HepG2 (cell line): ENCODE measurements around the gene ARAP1. TPM values are rescaled to one million over a fixed set of nuclear protein-coding genes. Genes with fewer than 3 reads are reported as not detected.

Source experiments
- ATAC-seq: fragments of 200-7000 bp; cut with Tn5 transposase; 3 replicates; pipeline ENCODE4 v1.9.1; 2020; ENCODE audit warnings: mild to moderate bottlenecking, moderate library complexity
- BruUV-seq: library from RNA; stranded (reverse); fragments of 400-500 nt; replicated peaks from 2 replicates; lab custom pipeline; 2021; lab: Mats Ljungman, UMichigan
- CTCF ChIA-PET: fragments of 300-600 bp; formaldehyde crosslinking; extraction: SDS; loops from one replicate; lab custom pipeline; 2021; ENCODE audit warnings: low total read pairs, inconsistent platforms, low intra/inter-chr PET ratio; lab: Yijun Ruan, JAX
- POLR2A ChIA-PET: fragments of 350-600 bp; sonication (Branson Sonifier 250); formaldehyde crosslinking; loops from one replicate; lab custom pipeline; 2020; ENCODE audit warnings: antibody characterized with exemption, inconsistent platforms; lab: Yijun Ruan, JAX
- DNase-seq: peaks from one replicate; pipeline ENCODE4 v3.0.0-alpha.2; 2015; ENCODE audit warnings: low spot score
- FAIRE-seq: peaks from 3 replicates; lab custom pipeline; 2011; peaks lifted over from hg19 to GRCh38; lab: Jason Lieb, UNC
- H2AFZ ChIP-seq: one replicate; pipeline ENCODE4 v1.6.1; 2011; ENCODE audit warnings: low read length, inconsistent platforms
- H3K27ac ChIP-seq: fragments of 300-600 bp; 3 replicates; pipeline ENCODE4 v1.8.0; 2011; ENCODE audit warnings: mixed run types, mild to moderate bottlenecking, mixed read lengths, low read length, inconsistent platforms; ENCODE audit not compliant: insufficient read depth; ENCODE audit errors: extremely low read length
- H3K27me3 ChIP-seq, 2 experiments: fragments of 200-600 bp in 1 of 2; 2 replicates in 1 of 2; 3 replicates in 1 of 2; pipeline versions ENCODE4 v1.6.0 to v1.8.0; 2011; ENCODE audit warnings: low read length in 2 of 2, mild to moderate bottlenecking in 2 of 2, moderate library complexity in 2 of 2, inconsistent platforms in 1 of 2; ENCODE audit not compliant: insufficient read depth in 2 of 2, control insufficient read depth in 1 of 2
- H3K36me3 ChIP-seq, 2 experiments: fragments of 200-600 bp in 1 of 2; replicated peaks in 1 of 2; 2 replicates in 1 of 2; 3 replicates in 1 of 2; pipeline versions ENCODE4 v1.5.1 to v1.8.0; 2011; ENCODE audit warnings: low read length in 2 of 2, inconsistent platforms in 1 of 2; ENCODE audit not compliant: insufficient read depth in 2 of 2, control insufficient read depth in 1 of 2
- H3K4me1 ChIP-seq: 2 replicates; pipeline ENCODE4 v1.5.1; 2012; ENCODE audit warnings: low read length, inconsistent platforms; ENCODE audit not compliant: insufficient read depth
- H3K4me2 ChIP-seq: 2 replicates; pipeline ENCODE4 v1.6.0; 2011; ENCODE audit warnings: low read depth, low read length, inconsistent platforms
- H3K4me3 ChIP-seq, 3 experiments: fragments of 200-600 bp in 1 of 3; sonication (generic), shearing (Covaris generic) in 1 of 3; replicated peaks in 1 of 3; 2 replicates each; pipeline ENCODE4 v1.5.1; 2011 to 2016; ENCODE audit warnings: low read length in 3 of 3, inconsistent platforms in 2 of 3, low read depth in 2 of 3, mild to moderate bottlenecking in 2 of 3, control low read depth in 1 of 3, mixed read lengths in 1 of 3; ENCODE audit not compliant: insufficient read depth in 1 of 3
- H3K79me2 ChIP-seq: one replicate; pipeline ENCODE4 v1.6.1; 2011; ENCODE audit warnings: low read length, inconsistent platforms; ENCODE audit not compliant: insufficient read depth
- H3K9ac ChIP-seq: 2 replicates; pipeline ENCODE4 v1.6.0; 2011; ENCODE audit warnings: mild to moderate bottlenecking, low read depth, low read length, inconsistent platforms; ENCODE audit not compliant: insufficient read depth
- H3K9me3 ChIP-seq: 2 replicates; pipeline ENCODE4 v1.5.1; 2012; ENCODE audit warnings: mild to moderate bottlenecking, low read length
- H4K20me1 ChIP-seq: 2 replicates; pipeline ENCODE4 v1.6.0; 2011; ENCODE audit warnings: inconsistent platforms, mild to moderate bottlenecking, low read length, moderate library complexity; ENCODE audit not compliant: insufficient read depth
- ATAD3A ChIP-seq: sonication (generic); formaldehyde crosslinking; IDR thresholded peaks from 2 replicates; pipeline ENCODE4 v1.4.0; 2020; ENCODE audit warnings: missing genetic modification reagents
- ETV6 ChIP-seq: sonication (generic); formaldehyde crosslinking; conservative IDR thresholded peaks from 2 replicates; pipeline ENCODE4 v1.4.0; 2020; ENCODE audit warnings: missing genetic modification reagents
- FLYWCH1 ChIP-seq: sonication (generic); formaldehyde crosslinking; IDR thresholded peaks from 2 replicates; pipeline ENCODE4 v1.8.1; 2023; ENCODE audit warnings: mild to moderate bottlenecking, missing genetic modification reagents
- IRF2 ChIP-seq: IDR thresholded peaks from 2 replicates; pipeline ENCODE4 v1.6.1; 2018; ENCODE audit warnings: missing genetic modification reagents, missing compliant biosample characterization
- MED13 ChIP-seq: sonication (generic); formaldehyde crosslinking; IDR thresholded peaks from 2 replicates; pipeline ENCODE4 v1.5.0; 2020; ENCODE audit warnings: missing genetic modification reagents
- NFRKB ChIP-seq: fragments of 450-650 bp; IDR thresholded peaks from 2 replicates; pipeline ENCODE4 v1.6.1; 2017
- SCMH1 ChIP-seq: sonication (generic); formaldehyde crosslinking; IDR thresholded peaks from 2 replicates; pipeline ENCODE4 v1.9.0; 2021; ENCODE audit warnings: missing genetic modification reagents, mild to moderate bottlenecking, borderline replicate concordance
- SIN3A ChIP-seq: IDR thresholded peaks from 2 replicates; pipeline ENCODE4 v1.6.1; 2011; ENCODE audit warnings: low read depth, mild to moderate bottlenecking, control low read depth, low read length, borderline replicate concordance
- ZBTB44 ChIP-seq: sonication (generic); formaldehyde crosslinking; IDR thresholded peaks from 2 replicates; pipeline ENCODE4 v1.4.0; 2020; ENCODE audit warnings: missing genetic modification reagents
- ZBTB8A ChIP-seq: sonication (generic); formaldehyde crosslinking; IDR thresholded peaks from 2 replicates; pipeline ENCODE4 v1.4.0; 2020; ENCODE audit warnings: mild to moderate bottlenecking, low read depth, missing genetic modification reagents, borderline replicate concordance
- ZKSCAN8 ChIP-seq: IDR thresholded peaks from 2 replicates; pipeline ENCODE4 v1.6.1; 2016; ENCODE audit warnings: borderline replicate concordance, missing genetic modification reagents, missing compliant biosample characterization
- ZNF256 ChIP-seq: sonication (generic); formaldehyde crosslinking; conservative IDR thresholded peaks from 2 replicates; pipeline ENCODE4 v1.4.0; 2020; ENCODE audit warnings: missing genetic modification reagents
- ZNF3 ChIP-seq: IDR thresholded peaks from 2 replicates; pipeline ENCODE4 v1.7.0; 2017; ENCODE audit warnings: inconsistent platforms
- ZNF577 ChIP-seq: sonication (generic); formaldehyde crosslinking; IDR thresholded peaks from 2 replicates; pipeline ENCODE4 v1.4.0; 2020; ENCODE audit warnings: mild to moderate bottlenecking, low read depth, missing genetic modification reagents, borderline replicate concordance
- ZNF761 ChIP-seq: sonication (generic); formaldehyde crosslinking; conservative IDR thresholded peaks from 2 replicates; pipeline ENCODE4 v1.4.0; 2020; ENCODE audit warnings: mild to moderate bottlenecking, missing genetic modification reagents
- WGBS: methylation state at CpG from one replicate; pipeline ENCODE4 v1.1.6; 2017; ENCODE audit warnings: low lambda C conversion rate; 5-methylcytosine and 5-hydroxymethylcytosine counted together
- in situ Hi-C: cut with HindIII; loops from 2 replicates; pipeline ENCODE4 v1.10.0; 2017; ENCODE audit warnings: low pct_unique_long_range_greater_than_20kb; ENCODE audit not compliant: extremely low pct_ligation_motif_present
- intact Hi-C: fragments of 100-400 bp; cut with micrococcal nuclease; formaldehyde crosslinking; loops from one replicate; pipeline ENCODE4 v1.10.0; 2022; ENCODE audit not compliant: unreplicated experiment
- polyA plus RNA-seq, 8 experiments: library from polyadenylated mRNA; depleted of rRNA in 3 of 8; stranded (reverse) in 7 of 8; unstranded in 1 of 8; fragments of >200 nt; fragmentation: Illumina TruSeq in 4 of 8; extraction: Trizol in 4 of 8; gene quantifications; 2 replicates each; pipeline versions ENCODE4 v1.2.1 to v1.2.3, GENCODE V29; 2011 to 2016; ENCODE audit warnings: low read depth in 4 of 8, missing spikeins in 1 of 8, mixed read lengths in 1 of 8; ENCODE audit not compliant: insufficient read depth in 1 of 8
- total RNA-seq, 5 experiments: library from RNA; depleted of rRNA; stranded (reverse); fragments of >200 nt; fragmentation: Illumina TruSeq; extraction: Trizol; gene quantifications; 2 replicates each; pipeline ENCODE4 v1.2.3, GENCODE V29; 2016; ENCODE audit warnings: low read depth in 1 of 5
- TF ChIP-seq, protein P1 (sequence below): IDR thresholded peaks from 2 replicates; pipeline ENCODE4 v1.6.1; 2016; ENCODE audit warnings: low read depth, missing genetic modification reagents, missing compliant biosample characterization
- TF ChIP-seq, protein P2 (sequence below): IDR thresholded peaks from 2 replicates; pipeline ENCODE4 v1.6.1; 2012; ENCODE audit warnings: low read depth, low read length, improper control_type of control experiment

Gene ARAP1
- total and polyA plus RNA-seq, 2 of the 13 experiments (the other 11 are each of a cell fraction or from before 2014, with no cell fraction given), result 43.2 to 55.5 TPM

DNA sequence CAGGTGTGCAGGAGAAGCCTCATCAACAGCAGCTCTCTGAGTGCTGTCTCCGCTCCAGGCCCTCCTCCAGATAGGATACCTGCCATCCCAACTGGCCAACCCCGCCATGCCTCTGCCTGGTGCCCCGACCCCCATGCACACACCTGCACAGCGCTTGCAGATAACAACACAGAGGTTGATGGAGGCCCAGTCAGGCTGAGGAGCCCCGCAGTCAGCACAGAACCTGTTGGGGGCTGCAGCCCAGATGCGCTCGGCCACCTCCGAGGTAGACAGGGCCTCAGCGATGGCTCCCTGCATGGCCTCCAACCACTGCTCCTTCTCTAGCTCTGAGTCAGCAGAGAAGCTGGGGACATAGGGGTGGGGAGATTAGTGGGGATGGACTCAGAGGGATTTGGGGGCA is 45.2 kb downstream of the ARAP1 start:
- in situ Hi-C loops, result no loop called here
- ATAC-seq (no peak), FAIRE-seq (no peak), DNase-seq (no peak)
- intact Hi-C loops, result no loop called here
- ChIA-PET CTCF (no interaction called here), POLR2A (no interaction called here)
- H3K36me3 ChIP-seq, result peaks cover 52 to 86% of the 10 kb centered on the region in 2 experiments
- H3K4me2 ChIP-seq, result no peak overlapping the region
- H4K20me1 ChIP-seq, result no peaks in the 10 kb centered on the region
- no peak overlapping the region for H3K27ac ChIP-seq
- whole genome bisulfite sequencing, result 100% methylated on average over 6 of the region's 9 CpGs
- no peaks in the 10 kb centered on the region for H3K79me2 ChIP-seq
- H3K4me1 ChIP-seq, result no peaks in the 10 kb centered on the region
- H3K9ac ChIP-seq, result no peak overlapping the region
- no peak overlapping the region for H2AFZ ChIP-seq
- H3K4me3 ChIP-seq, result no peak overlapping the region
- H3K27me3 ChIP-seq, result no peaks in the 10 kb centered on the region
- H3K9me3 ChIP-seq, result no peaks in the 10 kb centered on the region
- no TSS peak for BruUV-seq
- TF ChIP-seq FLYWCH1 (CRISPR knock-in tag) (no peak), NFRKB (no peak), ETV6 (no peak), ATAD3A (CRISPR knock-in tag) (no peak), MED13 (CRISPR knock-in tag) (no peak), IRF2 (CRISPR knock-in tag) (no peak), SIN3A (no peak), ZNF256 (no peak), ZBTB8A (CRISPR knock-in tag) (no peak), ZNF3 (CRISPR knock-in tag) (no peak), ZBTB44 (no peak), ZKSCAN8 (CRISPR knock-in tag) (no peak), ZNF761 (CRISPR knock-in tag) (no peak), SCMH1 (CRISPR knock-in tag) (no peak), ZNF577 (no peak)
- TF ChIP-seq, protein P1, sequence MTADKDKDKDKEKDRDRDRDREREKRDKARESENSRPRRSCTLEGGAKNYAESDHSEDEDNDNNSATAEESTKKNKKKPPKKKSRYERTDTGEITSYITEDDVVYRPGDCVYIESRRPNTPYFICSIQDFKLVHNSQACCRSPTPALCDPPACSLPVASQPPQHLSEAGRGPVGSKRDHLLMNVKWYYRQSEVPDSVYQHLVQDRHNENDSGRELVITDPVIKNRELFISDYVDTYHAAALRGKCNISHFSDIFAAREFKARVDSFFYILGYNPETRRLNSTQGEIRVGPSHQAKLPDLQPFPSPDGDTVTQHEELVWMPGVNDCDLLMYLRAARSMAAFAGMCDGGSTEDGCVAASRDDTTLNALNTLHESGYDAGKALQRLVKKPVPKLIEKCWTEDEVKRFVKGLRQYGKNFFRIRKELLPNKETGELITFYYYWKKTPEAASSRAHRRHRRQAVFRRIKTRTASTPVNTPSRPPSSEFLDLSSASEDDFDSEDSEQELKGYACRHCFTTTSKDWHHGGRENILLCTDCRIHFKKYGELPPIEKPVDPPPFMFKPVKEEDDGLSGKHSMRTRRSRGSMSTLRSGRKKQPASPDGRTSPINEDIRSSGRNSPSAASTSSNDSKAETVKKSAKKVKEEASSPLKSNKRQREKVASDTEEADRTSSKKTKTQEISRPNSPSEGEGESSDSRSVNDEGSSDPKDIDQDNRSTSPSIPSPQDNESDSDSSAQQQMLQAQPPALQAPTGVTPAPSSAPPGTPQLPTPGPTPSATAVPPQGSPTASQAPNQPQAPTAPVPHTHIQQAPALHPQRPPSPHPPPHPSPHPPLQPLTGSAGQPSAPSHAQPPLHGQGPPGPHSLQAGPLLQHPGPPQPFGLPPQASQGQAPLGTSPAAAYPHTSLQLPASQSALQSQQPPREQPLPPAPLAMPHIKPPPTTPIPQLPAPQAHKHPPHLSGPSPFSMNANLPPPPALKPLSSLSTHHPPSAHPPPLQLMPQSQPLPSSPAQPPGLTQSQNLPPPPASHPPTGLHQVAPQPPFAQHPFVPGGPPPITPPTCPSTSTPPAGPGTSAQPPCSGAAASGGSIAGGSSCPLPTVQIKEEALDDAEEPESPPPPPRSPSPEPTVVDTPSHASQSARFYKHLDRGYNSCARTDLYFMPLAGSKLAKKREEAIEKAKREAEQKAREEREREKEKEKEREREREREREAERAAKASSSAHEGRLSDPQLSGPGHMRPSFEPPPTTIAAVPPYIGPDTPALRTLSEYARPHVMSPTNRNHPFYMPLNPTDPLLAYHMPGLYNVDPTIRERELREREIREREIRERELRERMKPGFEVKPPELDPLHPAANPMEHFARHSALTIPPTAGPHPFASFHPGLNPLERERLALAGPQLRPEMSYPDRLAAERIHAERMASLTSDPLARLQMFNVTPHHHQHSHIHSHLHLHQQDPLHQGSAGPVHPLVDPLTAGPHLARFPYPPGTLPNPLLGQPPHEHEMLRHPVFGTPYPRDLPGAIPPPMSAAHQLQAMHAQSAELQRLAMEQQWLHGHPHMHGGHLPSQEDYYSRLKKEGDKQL (CRISPR knock-in tag), result no peak
- TF ChIP-seq, protein P2, sequence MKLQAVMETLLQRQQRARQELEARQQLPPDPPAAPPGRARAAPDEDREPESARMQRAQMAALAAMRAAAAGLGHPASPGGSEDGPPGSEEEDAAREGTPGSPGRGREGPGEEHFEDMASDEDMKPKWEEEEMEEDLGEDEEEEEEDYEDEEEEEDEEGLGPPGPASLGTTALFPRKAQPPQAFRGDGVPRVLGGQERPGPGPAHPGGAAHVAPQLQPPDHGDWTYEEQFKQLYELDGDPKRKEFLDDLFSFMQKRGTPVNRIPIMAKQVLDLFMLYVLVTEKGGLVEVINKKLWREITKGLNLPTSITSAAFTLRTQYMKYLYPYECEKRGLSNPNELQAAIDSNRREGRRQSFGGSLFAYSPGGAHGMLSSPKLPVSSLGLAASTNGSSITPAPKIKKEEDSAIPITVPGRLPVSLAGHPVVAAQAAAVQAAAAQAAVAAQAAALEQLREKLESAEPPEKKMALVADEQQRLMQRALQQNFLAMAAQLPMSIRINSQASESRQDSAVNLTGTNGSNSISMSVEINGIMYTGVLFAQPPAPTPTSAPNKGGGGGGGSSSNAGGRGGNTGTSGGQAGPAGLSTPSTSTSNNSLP, result no peak
